Ascending aorta (tissue), 2 donors: Measurements from ENCODE around the gene GPHN. TPM values are rescaled to one million over a fixed set of nuclear protein-coding genes. Genes with fewer than 3 reads are reported as not detected.

ENCODE experiments used
- DNase-seq, 2 donors: peaks; one replicate each; pipeline ENCODE4 v3.0.0-alpha.2; 2019; ENCODE audit warnings: low spot score in 2 of 2
- H3K27ac ChIP-seq, 2 donors: fragments of 200-600 bp; sonication (generic); one replicate each; pipeline ENCODE4 v1.5.1; 2016 to 2017; ENCODE audit warnings: mild to moderate bottlenecking in 1 of 2
- H3K27me3 ChIP-seq: fragments of 200-600 bp; sonication (generic); one replicate; pipeline ENCODE4 v1.5.1; 2017
- H3K36me3 ChIP-seq, 2 donors: fragments of 200-600 bp; sonication (generic); one replicate each; pipeline ENCODE4 v1.5.1; 2016
- H3K4me1 ChIP-seq, 2 donors: fragments of 200-600 bp; sonication (generic); one replicate each; pipeline ENCODE4 v1.5.1; 2016 to 2017; ENCODE audit warnings: mild to moderate bottlenecking in 1 of 2
- H3K4me3 ChIP-seq, 2 donors: fragments of 200-600 bp; sonication (generic); one replicate each; pipeline ENCODE4 v1.5.1; 2016 to 2017; ENCODE audit warnings: mild to moderate bottlenecking in 1 of 2
- H3K9me3 ChIP-seq, 2 donors: fragments of 200-600 bp; sonication (generic); one replicate each; pipeline ENCODE4 v1.5.1; 2016
- intact Hi-C: fragments of 100-400 bp; cut with DNase I; formaldehyde crosslinking; loops from one replicate; pipeline ENCODE4 v1.15.1; 2023
- total RNA-seq: library from RNA; depleted of rRNA; stranded (reverse); fragments of >200 nt; gene quantifications from one replicate; pipeline ENCODE4 v1.1.0, GENCODE V29; 2016
- TF ChIP-seq, protein P1 (sequence below), 3 experiments: fragments of 200-600 bp in 2 of 3; fragments of 450-650 bp in 1 of 3; sonication (generic) in 2 of 3; IDR thresholded peaks; one replicate each; pipeline ENCODE4 v1.5.1; 2016 to 2019; ENCODE audit warnings: antibody characterized with exemption in 3 of 3, mild to moderate bottlenecking in 1 of 3, moderate library complexity in 1 of 3

Gene GPHN
- total RNA-seq, 1 donor from 2014 or later: 3.3 TPM

DNA sequence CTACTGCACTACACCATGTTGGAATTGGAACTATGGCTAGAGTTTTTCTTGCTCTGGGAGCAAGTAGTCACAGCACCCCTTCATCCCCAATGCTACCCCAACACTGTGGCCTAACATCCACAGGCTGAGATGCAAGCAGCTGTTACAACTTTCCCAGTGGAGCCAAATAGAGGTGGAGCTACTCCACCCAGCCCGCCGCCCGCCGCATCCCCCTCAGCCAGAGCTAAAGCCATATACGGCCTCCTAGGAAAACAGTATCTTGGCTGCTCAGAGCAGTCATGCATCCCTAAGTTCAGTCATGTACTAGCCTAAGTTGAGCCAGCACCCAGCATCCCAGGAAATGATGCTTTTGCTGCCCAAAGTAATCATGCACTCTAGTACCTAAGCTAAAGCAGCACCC lies 664.1 kb downstream of the GPHN start:
- DNase-seq: no peak
- Histone ChIP-seq H3K4me3 (no peak overlapping the region), H3K9me3 (peaks cover 8 to 16% of the 10 kb centered on the region in 2 donors), H3K36me3 (peaks cover 7 to 8% of the 10 kb centered on the region in 2 donors), H3K4me1 (no peaks in the 10 kb centered on the region), H3K27ac (no peak overlapping the region), H3K27me3 (no peaks in the 10 kb centered on the region)
- intact Hi-C loops: no loop called here
- TF ChIP-seq, protein P1, sequence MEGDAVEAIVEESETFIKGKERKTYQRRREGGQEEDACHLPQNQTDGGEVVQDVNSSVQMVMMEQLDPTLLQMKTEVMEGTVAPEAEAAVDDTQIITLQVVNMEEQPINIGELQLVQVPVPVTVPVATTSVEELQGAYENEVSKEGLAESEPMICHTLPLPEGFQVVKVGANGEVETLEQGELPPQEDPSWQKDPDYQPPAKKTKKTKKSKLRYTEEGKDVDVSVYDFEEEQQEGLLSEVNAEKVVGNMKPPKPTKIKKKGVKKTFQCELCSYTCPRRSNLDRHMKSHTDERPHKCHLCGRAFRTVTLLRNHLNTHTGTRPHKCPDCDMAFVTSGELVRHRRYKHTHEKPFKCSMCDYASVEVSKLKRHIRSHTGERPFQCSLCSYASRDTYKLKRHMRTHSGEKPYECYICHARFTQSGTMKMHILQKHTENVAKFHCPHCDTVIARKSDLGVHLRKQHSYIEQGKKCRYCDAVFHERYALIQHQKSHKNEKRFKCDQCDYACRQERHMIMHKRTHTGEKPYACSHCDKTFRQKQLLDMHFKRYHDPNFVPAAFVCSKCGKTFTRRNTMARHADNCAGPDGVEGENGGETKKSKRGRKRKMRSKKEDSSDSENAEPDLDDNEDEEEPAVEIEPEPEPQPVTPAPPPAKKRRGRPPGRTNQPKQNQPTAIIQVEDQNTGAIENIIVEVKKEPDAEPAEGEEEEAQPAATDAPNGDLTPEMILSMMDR (IDR thresholded peaks at IDR 0.05): no peak

DNA sequence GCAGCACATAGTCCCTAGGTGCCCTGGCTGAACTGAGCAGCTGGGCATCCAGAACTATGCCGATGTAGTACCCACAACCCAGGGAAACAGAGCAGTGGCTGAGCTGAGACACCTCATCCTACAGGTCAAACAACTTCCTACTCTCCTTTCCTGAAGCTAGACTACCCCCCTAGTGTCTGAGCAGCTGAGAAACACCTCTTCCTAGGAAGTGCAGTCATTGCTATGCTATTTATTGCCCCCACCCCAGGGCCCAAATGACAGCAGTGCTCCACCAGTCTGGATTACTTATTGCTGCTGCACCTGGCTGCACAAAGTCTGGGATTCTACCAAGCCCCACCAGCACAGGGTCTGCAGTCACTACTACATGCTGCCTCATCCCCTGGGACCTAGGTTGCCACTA lies 664.6 kb downstream of the GPHN start:
- no peaks in the 10 kb centered on the region for H3K27me3 ChIP-seq
- no peaks in the 10 kb centered on the region for H3K4me1 ChIP-seq
- H3K4me3 ChIP-seq: no peak overlapping the region
- intact Hi-C loops: no loop called here
- H3K27ac ChIP-seq: no peak overlapping the region
- TF ChIP-seq, protein P1 (IDR thresholded peaks at IDR 0.05): no peak
- peaks cover 7 to 8% of the 10 kb centered on the region in 2 donors for H3K36me3 ChIP-seq
- H3K9me3 ChIP-seq: peaks cover 8 to 19% of the 10 kb centered on the region in 2 donors
- no peak for DNase-seq

- DNase-seq: no peak
- TF ChIP-seq, protein P1 (IDR thresholded peaks at IDR 0.05): no peak
- Histone ChIP-seq H3K27me3 (no peaks in the 10 kb centered on the region), H3K9me3 (peaks cover 8 to 26% of the 10 kb centered on the region in 2 donors), H3K4me3 (no peak overlapping the region), H3K36me3 (peaks cover 7 to 11% of the 10 kb centered on the region in 2 donors), H3K27ac (no peak overlapping the region), H3K4me1 (no peaks in the 10 kb centered on the region)
- intact Hi-C loops: no loop called here
These were observed 665.8 kb downstream of the GPHN start for GRCh38 chr14:67173719-67174118.

DNA sequence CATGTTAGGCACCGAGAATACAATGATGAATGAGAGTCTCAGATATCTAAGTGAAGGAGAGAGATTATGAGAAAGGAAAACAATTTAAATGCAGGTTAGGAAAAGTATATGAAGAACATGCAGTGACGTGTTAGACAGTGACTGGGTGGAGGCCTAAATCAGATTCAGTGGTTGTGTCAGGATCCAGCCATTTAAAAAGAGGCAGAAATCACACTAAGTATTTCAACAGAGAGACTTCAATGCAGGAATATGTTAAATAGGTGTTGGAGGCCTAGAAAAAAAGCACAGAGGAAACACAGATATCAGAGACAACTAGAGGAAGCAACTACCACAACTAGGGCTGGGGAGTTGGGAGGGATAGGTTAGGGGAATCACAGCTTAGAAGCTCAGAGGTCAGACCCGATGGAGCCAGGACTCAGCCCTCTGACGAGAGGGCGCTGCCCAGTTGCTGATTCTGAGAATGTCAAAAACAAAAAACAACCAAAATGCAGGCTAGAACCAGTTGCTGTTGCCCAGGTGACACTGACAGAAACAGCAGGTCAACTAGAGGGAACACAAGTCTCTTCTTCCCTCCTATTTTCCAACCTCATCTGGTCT lies 678.3 kb downstream of the GPHN start:
- no peak overlapping the region for H3K27ac ChIP-seq
- no peaks in the 10 kb centered on the region for H3K27me3 ChIP-seq
- intact Hi-C loops: no loop called here
- H3K36me3 ChIP-seq: peaks cover 0 to 4% of the 10 kb centered on the region in 2 donors
- H3K4me3 ChIP-seq: no peak overlapping the region
- H3K9me3 ChIP-seq: no peaks in the 10 kb centered on the region
- DNase-seq: no peak
- H3K4me1 ChIP-seq: no peaks in the 10 kb centered on the region
- TF ChIP-seq, protein P1 (IDR thresholded peaks at IDR 0.05): no peak

- no peak overlapping the region for H3K27ac ChIP-seq
- intact Hi-C loops: no loop called here
- DNase-seq: no peak
These were observed 679.0 kb downstream of the GPHN start for GRCh38 chr14:67186789-67187584.

More at GRCh38 chr14:67186789-67187584, 679.0 kb downstream of the GPHN start:
- no peaks in the 10 kb centered on the region for H3K27me3 ChIP-seq
- no peak overlapping the region for H3K4me3 ChIP-seq
- peaks cover 0 to under 1% of the 10 kb centered on the region in 2 donors for H3K36me3 ChIP-seq
- no peaks in the 10 kb centered on the region for H3K9me3 ChIP-seq
- no peaks in the 10 kb centered on the region for H3K4me1 ChIP-seq
- TF ChIP-seq, protein P1 (IDR thresholded peaks at IDR 0.05): no peak
